HCT116 (cell line): ENCODE measurements around the gene IL19.

Experiments used
- CEBPB ChIP-seq: IDR thresholded peaks from 2 replicates; pipeline ENCODE4 v1.6.1; 2012; ENCODE audit warnings: low read depth
- CTCF ChIP-seq, 3 experiments: fragments of 200-600 bp in 1 of 3; sonication (generic) in 1 of 3; IDR thresholded peaks in 2 of 3; conservative IDR thresholded peaks in 1 of 3; 2 replicates each; pipeline ENCODE4 v1.5.1; 2012 to 2017; ENCODE audit warnings: low read depth in 2 of 3, low read length in 2 of 3, antibody characterized with exemption in 1 of 3, borderline replicate concordance in 1 of 3, control low read depth in 1 of 3, mild to moderate bottlenecking in 1 of 3, mixed read lengths in 1 of 3, mixed run types in 1 of 3, moderate library complexity in 1 of 3; ENCODE audit not compliant: insufficient read depth in 1 of 3
- EGR1 ChIP-seq: IDR thresholded peaks from 2 replicates; pipeline ENCODE4 v1.6.1; 2012; ENCODE audit warnings: low read depth
- EZH2 ChIP-seq: fragments of 200-600 bp; sonication (generic); IDR thresholded peaks from 2 replicates; pipeline ENCODE4 v1.6.1; 2017; ENCODE audit warnings: antibody characterized with exemption, mixed run types
- EZH2phosphoT487 ChIP-seq: fragments of 200-600 bp; IDR thresholded peaks from 2 replicates; pipeline ENCODE4 v1.6.1; 2018; ENCODE audit warnings: antibody characterized with exemption, borderline replicate concordance
- FOSL1 ChIP-seq: IDR thresholded peaks from 2 replicates; pipeline ENCODE4 v1.6.1; 2012; ENCODE audit warnings: low read depth
- MAX ChIP-seq: IDR thresholded peaks from 2 replicates; pipeline ENCODE4 v1.6.1; 2012
- POLR2A ChIP-seq: IDR thresholded peaks from 2 replicates; pipeline ENCODE4 v1.7.0; 2011; ENCODE audit warnings: borderline replicate concordance; ENCODE audit not compliant: insufficient read depth, insufficient read length; ENCODE audit errors: extremely low read depth
- POLR2AphosphoS5 ChIP-seq: IDR thresholded peaks from 2 replicates; pipeline ENCODE4 v1.6.1; 2011; ENCODE audit warnings: mild to moderate bottlenecking, low read depth, low read length, moderate library complexity
- SIN3A ChIP-seq: IDR thresholded peaks from 2 replicates; pipeline ENCODE4 v1.6.1; 2012; ENCODE audit warnings: low read depth
- SRF ChIP-seq: IDR thresholded peaks from 2 replicates; pipeline ENCODE4 v1.6.1; 2012; ENCODE audit warnings: low read depth
- TCF7L2 ChIP-seq: IDR thresholded peaks from 2 replicates; pipeline ENCODE4 v1.7.0; 2011; ENCODE audit warnings: borderline replicate concordance, inconsistent platforms; ENCODE audit not compliant: insufficient read depth, insufficient read length; ENCODE audit errors: extremely low read depth

GRCh38 chr1:206872139-206872538 lies 101.6 kb downstream of the IL19 start:
- no peak for TF ChIP-seq TCF7L2
- TF ChIP-seq POLR2AphosphoS5 = no peak
- TF ChIP-seq CTCF (IDR thresholded peaks at IDR 0.05 in 2 of 3, conservative IDR thresholded peaks at IDR 0.05 in 1 of 3; ENCODE audit: borderline replicate concordance in 1 of 3, insufficient read depth in 1 of 3, low read depth in 2 of 3, low read length in 2 of 3) = no peak
- TF ChIP-seq EZH2phosphoT487 = no peak
- TF ChIP-seq POLR2A = no peak
- TF ChIP-seq CEBPB = no peak
- no peak for TF ChIP-seq MAX
- no peak for TF ChIP-seq EGR1
- no peak for TF ChIP-seq SIN3A
- TF ChIP-seq FOSL1 = no peak
- TF ChIP-seq SRF = no peak
- no peak for TF ChIP-seq EZH2
